ENCODE measurements around the gene KLHL5.

KLHL5 gene

GRCh38 chr4:39062094-39062769 lies at the start of gene KLHL5:
KLHL5 (plus strand) TSS chr4:39062232; CDS start chr4:39062653, 421 bp downstream.
- ChIA-PET POLR2A (ENCODE audit: low non-redundant PET) (no interaction called here), CTCF (no interaction called here)
- TF ChIP-seq CTCF (conservative IDR thresholded peaks at IDR 0.05; ENCODE audit: low read depth) = no peak
- H3K27ac ChIP-seq = no peak within 1 kb of the TSS
- DNase-seq (ENCODE audit: low spot score) = no peak

GRCh38 chr4:39014028-39014427 lies 48.0 kb upstream of the KLHL5 start:
- H3K27ac ChIP-seq = no peak overlapping the region
- ChIA-PET POLR2A (ENCODE audit: low non-redundant PET) (no interaction called here), CTCF (no interaction called here)
- no peak for TF ChIP-seq CTCF (conservative IDR thresholded peaks at IDR 0.05; ENCODE audit: low read depth)
- DNase-seq (ENCODE audit: low spot score) = no peak

GRCh38 chr4:39020130-39020529 lies 41.9 kb upstream of the KLHL5 start:
- DNase-seq (ENCODE audit: low spot score) = no peak
- ChIA-PET CTCF (no interaction called here), POLR2A (ENCODE audit: low non-redundant PET) (no interaction called here)
- H3K27ac ChIP-seq = no peak overlapping the region
- no peak for TF ChIP-seq CTCF (conservative IDR thresholded peaks at IDR 0.05; ENCODE audit: low read depth)

GRCh38 chr4:39021631-39022030 lies 40.4 kb upstream of the KLHL5 start:
- DNase-seq (ENCODE audit: low spot score) = no peak
- no peak overlapping the region for H3K27ac ChIP-seq
- TF ChIP-seq CTCF (conservative IDR thresholded peaks at IDR 0.05; ENCODE audit: low read depth) = no peak
- ChIA-PET CTCF (no interaction called here), POLR2A (ENCODE audit: low non-redundant PET) (interaction anchor here (0.6 kb wide), 1 partner anchor 8 kb away, joined by 4 read pairs; no protein-coding TSS in a partner anchor)

GRCh38 chr4:39022241-39022640 lies 39.8 kb upstream of the KLHL5 start:
- CTCF ChIA-PET = no interaction called here
- POLR2A ChIA-PET (ENCODE audit: low non-redundant PET) = interaction anchor here (0.6 kb wide), 1 partner anchor 9 kb away, joined by 4 read pairs; no protein-coding TSS in a partner anchor
- H3K27ac ChIP-seq = no peak overlapping the region
- no peak for DNase-seq (ENCODE audit: low spot score)
- no peak for TF ChIP-seq CTCF (conservative IDR thresholded peaks at IDR 0.05; ENCODE audit: low read depth)

- ChIA-PET CTCF (interaction anchor here (0.5 to 0.6 kb wide), 2 partner anchors 235 to 1668 kb away, joined by 3 to 4 read pairs; no protein-coding TSS in a partner anchor), POLR2A (ENCODE audit: low non-redundant PET) (no interaction called here)
- no peak for TF ChIP-seq CTCF (conservative IDR thresholded peaks at IDR 0.05; ENCODE audit: low read depth)
- DNase-seq (ENCODE audit: low spot score) = no peak
- H3K27ac ChIP-seq = no peak overlapping the region
These were observed 39.0 kb upstream of the KLHL5 start for GRCh38 chr4:39023059-39023458.
